Lower leg skin (tissue), 3 donors: ENCODE results near the gene IGF2.

Experiments
- POLR2A ChIP-seq, 2 donors: fragments of 450-650 bp; IDR thresholded peaks; one replicate each; pipeline ENCODE4 v1.6.1; 2016 to 2017; ENCODE audit warnings: antibody characterized with exemption in 2 of 2, mild to moderate bottlenecking in 1 of 2, moderate library complexity in 1 of 2
- TF ChIP-seq, protein P1 (sequence below), 3 donors: fragments of 450-650 bp; IDR thresholded peaks; one replicate each; pipeline ENCODE4 v1.5.1; 2016; ENCODE audit warnings: antibody characterized with exemption in 3 of 3, mild to moderate bottlenecking in 3 of 3, moderate library complexity in 2 of 3

DNA sequence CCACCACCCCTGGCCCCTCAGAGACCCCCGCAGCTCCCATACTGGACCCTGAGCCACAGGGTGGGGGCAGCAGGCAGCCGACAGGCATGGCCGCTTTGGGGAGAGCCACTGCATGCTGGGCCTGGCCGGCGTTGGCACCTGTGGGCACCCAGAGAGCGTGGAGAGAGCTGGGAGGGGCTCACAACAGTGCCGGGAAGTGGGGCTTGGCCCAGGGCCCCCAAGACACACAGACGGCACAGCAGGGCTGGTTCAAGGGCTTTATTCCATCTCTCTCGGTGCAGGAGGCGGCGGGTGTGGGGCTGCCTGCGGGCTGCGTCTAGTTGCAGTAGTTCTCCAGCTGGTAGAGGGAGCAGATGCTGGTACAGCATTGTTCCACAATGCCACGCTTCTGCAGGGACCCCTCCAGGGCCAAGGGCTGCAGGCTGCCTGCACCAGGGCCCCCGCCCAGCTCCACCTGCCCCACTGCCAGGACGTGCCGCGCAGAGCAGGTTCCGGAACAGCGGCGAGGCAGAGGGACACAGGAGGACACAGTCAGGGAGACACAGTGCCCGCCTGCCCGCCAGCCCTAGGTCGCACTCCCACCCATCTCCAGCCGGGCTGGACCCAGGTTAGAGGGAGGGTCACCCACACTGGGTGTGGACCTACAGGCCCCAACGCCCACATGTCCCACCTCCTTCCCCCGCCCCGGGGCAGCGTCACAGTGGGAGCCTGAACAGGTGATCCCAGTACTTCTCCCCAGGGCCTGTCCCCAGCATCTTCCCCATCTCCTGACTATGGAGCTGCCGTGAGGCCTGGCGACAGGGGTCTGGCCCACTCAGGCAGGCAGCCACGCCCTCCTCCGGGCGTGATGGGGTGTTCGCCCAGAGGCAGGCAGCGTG, 20.6 kb upstream of the IGF2 start:
- TF ChIP-seq, protein P1, sequence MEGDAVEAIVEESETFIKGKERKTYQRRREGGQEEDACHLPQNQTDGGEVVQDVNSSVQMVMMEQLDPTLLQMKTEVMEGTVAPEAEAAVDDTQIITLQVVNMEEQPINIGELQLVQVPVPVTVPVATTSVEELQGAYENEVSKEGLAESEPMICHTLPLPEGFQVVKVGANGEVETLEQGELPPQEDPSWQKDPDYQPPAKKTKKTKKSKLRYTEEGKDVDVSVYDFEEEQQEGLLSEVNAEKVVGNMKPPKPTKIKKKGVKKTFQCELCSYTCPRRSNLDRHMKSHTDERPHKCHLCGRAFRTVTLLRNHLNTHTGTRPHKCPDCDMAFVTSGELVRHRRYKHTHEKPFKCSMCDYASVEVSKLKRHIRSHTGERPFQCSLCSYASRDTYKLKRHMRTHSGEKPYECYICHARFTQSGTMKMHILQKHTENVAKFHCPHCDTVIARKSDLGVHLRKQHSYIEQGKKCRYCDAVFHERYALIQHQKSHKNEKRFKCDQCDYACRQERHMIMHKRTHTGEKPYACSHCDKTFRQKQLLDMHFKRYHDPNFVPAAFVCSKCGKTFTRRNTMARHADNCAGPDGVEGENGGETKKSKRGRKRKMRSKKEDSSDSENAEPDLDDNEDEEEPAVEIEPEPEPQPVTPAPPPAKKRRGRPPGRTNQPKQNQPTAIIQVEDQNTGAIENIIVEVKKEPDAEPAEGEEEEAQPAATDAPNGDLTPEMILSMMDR (IDR thresholded peaks at IDR 0.05): no peak
- TF ChIP-seq POLR2A (IDR thresholded peaks at IDR 0.05): no peak
